HG03558 (cell line): Measurements from ENCODE around the gene TERB1.
A peak's percentile ranks its signal among the peaks of the same experiment; 100 is the strongest.
"Not testable (repeated sequence)": the region's sequence is repeated elsewhere in the genome, so short reads cannot be mapped to it uniquely, and the experiment has no call there.

ENCODE experiments used
- ATAC-seq: cut with Tn5 transposase; IDR thresholded peaks from one replicate; pipeline ENCODE4 v1.9.1; 2021; ENCODE audit warnings: moderate number of reproducible peaks; ENCODE audit not compliant: unreplicated experiment; ENCODE audit errors: extremely low read depth

TERB1 gene

DNA sequence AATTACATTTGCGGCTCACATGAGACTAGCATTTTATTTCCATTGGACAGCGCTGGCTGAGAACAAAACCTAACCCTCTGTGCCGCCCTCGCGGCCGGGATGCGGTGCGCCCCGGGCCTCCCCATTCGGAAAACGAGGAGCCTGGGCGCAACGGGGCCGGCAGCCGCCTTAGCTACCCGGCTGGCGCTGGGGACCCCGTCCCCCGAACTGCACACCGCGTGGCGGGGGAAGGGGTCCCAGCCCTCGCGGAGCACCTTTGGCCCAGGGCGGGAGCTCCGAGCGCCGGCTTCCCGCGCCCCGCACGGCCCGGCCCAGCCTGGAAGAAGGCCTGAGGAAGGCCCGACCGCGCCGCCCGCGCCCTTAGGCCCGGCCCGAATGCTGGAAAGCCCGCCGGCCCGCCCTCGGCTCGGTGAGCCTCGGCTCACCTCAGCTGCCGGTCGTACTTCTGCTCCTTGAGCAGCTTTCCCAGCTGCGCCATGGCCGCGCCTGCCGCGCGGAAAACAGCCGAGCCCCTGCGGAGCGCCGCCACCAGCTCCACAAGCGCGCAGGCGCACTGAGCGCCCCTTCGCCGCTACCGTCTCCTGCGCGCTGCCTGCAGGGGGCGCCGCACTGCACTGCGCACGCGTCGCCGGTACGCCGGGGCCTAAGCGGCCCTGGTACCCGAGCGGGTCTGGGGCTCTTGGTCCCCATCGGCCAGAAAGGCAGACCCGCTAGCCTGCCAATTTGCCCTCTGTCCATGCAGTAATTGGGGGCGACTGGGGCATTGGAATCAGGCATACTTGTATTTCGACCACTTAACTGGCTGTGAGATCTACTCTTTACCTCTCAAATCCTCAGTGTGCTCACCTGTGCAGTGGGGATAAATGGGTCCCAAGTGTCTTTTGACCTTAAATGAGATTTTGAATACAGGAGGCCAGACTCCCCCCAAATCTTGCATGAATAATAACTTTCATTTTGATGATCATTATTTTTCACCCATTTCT lies 29.3 kb upstream of the TERB1 start, which contains the start of gene NAE1:
Gene NAE1 (minus strand): TSS at position 555 of the 983 bp plus-strand sequence. CDS start 77 bp downstream, at position 478.
- ATAC-seq = peak; percentile 86

GRCh38 chr16:66824006-66824405 lies 22.6 kb upstream of the TERB1 start:
- ATAC-seq = no peak

DNA sequence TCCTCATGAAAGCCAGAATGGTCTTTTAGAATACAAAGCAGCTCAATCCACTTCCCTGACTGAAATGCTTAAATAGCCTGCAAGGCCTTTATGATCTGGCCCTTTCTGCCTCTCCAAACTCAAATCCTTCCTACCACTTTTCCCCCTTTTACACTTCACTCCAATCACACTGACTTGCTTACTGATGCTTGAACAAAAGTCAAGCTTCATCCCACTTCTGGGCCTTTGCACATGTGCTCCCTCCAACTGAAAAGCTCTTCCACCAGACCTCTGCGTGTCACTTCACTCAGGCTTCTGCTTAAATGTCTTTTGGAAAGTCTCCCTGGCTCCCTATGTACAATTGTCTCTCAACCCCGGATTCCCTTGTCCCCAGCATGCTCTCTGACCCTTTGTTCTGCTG lies 13.3 kb upstream of the TERB1 start:
- no peak for ATAC-seq

- ATAC-seq = no peak
These were observed 9.7 kb upstream of the TERB1 start for GRCh38 chr16:66811043-66811442.

DNA sequence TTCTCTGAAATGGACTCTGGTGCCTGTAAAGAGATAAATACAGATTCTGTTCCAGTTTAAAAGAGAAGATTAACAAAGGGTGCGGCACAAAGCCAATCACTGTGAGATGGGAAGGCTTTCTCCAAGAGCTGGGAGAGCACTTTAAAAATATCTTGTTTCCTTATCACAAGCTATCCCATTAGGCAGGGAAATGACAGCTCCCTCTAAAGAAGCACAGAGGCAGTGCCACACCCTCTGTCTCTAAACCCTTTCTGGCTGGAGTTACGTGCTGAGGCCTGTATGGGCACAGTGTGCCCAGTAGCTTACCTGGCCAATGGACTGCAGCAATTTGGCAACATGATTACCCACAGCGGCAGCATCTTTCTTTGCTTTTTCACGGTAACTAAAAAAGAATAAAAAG lies 9.0 kb upstream of the TERB1 start:
- no peak for ATAC-seq

DNA sequence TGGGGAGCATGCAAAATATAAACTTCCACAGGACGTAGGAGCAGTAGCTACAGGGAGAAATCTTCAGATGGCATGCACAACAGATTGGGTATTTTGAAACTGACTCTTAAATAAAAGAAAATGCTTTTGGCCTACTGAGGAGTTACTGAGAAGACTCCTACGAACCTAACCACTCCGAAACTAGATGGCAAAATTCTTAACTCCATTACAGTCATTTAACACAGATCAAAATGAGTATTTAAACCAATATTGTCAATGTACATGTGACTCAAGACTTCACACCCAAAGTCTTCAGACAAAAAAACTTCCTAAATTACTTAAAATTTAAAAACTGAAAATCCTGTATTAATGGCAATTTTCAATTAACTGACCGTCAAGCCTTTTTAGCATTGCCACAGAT lies 8.4 kb upstream of the TERB1 start:
- ATAC-seq = no peak

- no peak for ATAC-seq
These were observed 775 bp upstream of the TERB1 start for GRCh38 chr16:66802159-66802558.

- ATAC-seq = no peak
These were observed 528 bp downstream of the TERB1 start for GRCh38 chr16:66800856-66801255.

DNA sequence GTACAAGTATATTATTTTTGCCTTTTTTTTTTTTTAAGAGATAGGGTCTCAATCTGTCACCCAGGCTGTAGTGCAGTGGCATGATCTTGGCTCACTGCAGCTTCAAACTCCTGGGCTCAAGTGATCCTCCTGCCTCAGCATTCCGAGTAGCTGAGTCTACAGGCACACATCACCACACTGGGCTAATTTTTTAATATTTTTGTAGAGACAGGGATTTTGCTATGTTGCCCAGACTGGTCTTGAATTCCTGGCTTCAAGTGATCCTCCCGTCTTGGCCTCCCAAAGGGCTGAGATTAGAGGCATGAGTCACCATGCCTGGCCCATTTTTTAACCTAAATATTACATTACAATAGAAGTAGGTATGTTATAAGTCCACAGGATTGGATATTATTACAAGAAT lies 3.2 kb downstream of the TERB1 start:
- no peak for ATAC-seq

- ATAC-seq = not testable (repeated sequence)
These were observed 7.4 kb downstream of the TERB1 start for GRCh38 chr16:66793984-66794383.

DNA sequence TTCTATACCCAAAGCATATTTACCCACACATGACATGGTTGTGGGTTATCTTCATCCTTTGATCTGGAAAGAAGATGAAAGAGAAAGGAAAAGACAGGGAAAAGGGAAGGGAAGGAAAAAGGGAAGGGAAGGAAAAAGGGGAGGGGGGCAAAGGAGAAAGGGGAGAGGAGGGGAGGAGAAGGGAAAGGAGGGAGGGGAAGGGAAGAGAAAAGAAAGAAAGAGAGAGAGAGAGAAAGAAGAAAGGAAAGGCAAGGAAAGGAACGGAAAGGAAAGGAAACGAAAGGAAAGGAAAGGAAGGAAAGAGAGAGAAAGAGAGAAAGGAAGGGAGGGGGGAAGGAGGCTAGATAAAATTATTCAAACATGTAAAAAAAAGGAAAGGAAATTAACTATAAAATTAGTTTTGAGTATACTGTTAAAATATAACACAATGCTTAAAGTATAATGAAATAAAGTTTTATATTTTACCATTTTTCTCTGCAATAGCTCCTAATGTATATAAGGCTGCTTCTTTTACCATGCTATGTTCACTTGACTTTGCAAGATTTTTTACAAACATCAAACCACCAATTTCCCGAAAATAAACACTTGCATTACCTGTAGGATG lies 11.2 kb downstream of the TERB1 start:
- ATAC-seq = no peak

- no peak for ATAC-seq
These were observed 14.0 kb downstream of the TERB1 start for GRCh38 chr16:66787427-66787826.

GRCh38 chr16:66786551-66786950 lies 14.8 kb downstream of the TERB1 start:
- ATAC-seq = no peak

GRCh38 chr16:66776457-66776856 lies 24.9 kb downstream of the TERB1 start:
- no peak for ATAC-seq

GRCh38 chr16:66774981-66775380 lies 26.4 kb downstream of the TERB1 start:
- no peak for ATAC-seq

DNA sequence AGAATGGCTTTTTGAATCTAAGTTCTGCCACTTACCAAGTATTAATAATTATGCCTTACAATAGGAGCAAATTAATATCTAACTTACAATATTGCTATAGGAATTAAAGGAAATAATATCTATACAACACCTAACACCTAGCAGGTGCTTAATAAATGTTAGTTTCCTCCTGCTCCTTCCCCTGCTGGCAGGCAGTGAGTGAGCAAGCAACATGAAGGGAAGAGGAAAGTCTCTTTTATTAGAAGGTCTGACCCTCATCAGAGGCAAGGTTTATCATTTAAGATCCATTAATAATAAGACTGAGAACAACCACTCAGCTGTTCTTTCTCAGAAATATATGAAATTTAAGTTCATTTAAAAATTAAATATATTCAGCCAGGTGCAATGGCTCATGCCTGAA lies 43.3 kb downstream of the TERB1 start:
- ATAC-seq = no peak

DNA sequence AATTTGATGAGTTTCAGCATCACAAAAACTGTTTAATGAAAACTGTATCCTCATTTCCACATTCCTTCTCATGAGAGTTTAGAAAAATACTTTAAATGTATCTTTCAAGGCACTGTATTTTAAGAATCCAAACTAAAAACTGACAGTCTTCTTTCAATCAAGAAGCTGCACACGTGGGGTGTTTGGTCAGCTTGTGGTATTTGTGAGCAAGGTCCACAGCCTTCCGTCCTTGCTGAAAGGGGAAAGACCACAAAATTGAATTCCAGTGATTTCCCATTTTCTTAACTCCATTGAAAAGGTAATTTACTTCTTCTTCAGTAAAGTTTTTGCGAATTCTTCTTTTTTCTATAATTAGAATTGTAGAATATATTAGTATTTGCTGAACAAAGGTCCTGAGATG lies 46.6 kb downstream of the TERB1 start:
- ATAC-seq = no peak

- no peak for ATAC-seq
These were observed 47.2 kb downstream of the TERB1 start for GRCh38 chr16:66754211-66754610.

DNA sequence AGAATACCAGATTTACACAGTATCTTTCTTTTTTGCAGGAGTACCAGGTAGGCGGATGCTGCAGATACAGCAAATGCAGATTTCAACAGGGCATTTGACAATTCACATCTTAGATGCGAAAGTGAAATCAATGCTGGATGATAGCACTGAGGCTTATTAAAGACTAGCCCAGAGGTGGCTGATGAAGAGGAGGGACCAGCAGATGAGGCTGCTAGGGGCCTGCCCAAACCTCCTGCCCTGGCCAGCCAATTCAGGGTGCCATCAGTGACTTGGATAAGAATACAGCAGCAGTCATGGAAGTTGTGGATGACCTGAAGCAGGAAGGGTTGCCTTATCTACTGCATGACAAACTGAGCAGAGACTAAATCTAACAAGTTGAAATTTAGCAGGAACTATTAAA lies 48.4 kb downstream of the TERB1 start:
- ATAC-seq = no peak

DNA sequence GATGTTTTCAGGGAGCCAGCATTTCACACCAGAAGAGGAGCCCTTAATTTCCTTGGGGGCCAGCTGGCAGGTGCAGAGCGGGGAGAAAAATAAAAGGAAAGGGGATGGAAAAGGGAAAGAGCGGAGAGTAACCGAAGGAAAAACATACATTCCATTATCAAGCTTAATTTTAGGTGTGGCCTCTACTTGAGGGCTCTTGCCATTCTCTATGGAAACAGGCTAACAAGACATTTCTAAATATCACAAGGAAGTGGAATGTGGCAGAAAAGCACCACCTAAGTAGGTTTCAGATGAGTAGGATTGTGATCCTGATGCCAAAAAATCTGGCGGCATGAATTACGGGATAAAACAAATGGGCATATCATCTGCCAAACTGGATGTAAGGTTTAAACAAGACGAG lies 49.0 kb downstream of the TERB1 start:
- no peak for ATAC-seq

GRCh38 chr16:66751992-66752322 lies 49.4 kb downstream of the TERB1 start:
- no peak for ATAC-seq
